Mesendoderm (in vitro differentiated cells): Measurements from ENCODE around the gene CTDSP1. TPM values are rescaled to one million over a fixed set of nuclear protein-coding genes. Genes with fewer than 3 reads are reported as not detected.

Experiments used
- DNase-seq: peaks from one replicate; pipeline ENCODE4 v3.0.0; 2013
- H2AK5ac ChIP-seq: 2 replicates; pipeline ENCODE4 v1.6.1; 2013; ENCODE audit warnings: low read length, inconsistent platforms
- H2BK120ac ChIP-seq: 2 replicates; pipeline ENCODE4 v1.6.1; 2013; ENCODE audit warnings: low read depth, mild to moderate bottlenecking, low read length, moderate library complexity, mixed read lengths
- H2BK15ac ChIP-seq: replicated peaks from 2 replicates; pipeline ENCODE4 v1.6.1; 2013; ENCODE audit warnings: low read depth, mild to moderate bottlenecking, moderate library complexity
- H2BK5ac ChIP-seq: 2 replicates; pipeline ENCODE4 v1.6.1; 2013; ENCODE audit warnings: low read length, inconsistent platforms
- H3K18ac ChIP-seq: 2 replicates; pipeline ENCODE4 v1.6.1; 2013; ENCODE audit warnings: mild to moderate bottlenecking, low read length, mixed read lengths
- H3K23ac ChIP-seq: one replicate; pipeline ENCODE4 v1.6.1; 2013; ENCODE audit warnings: low read length
- H3K27ac ChIP-seq: 2 replicates; pipeline ENCODE4 v1.5.1; 2013; ENCODE audit warnings: low read depth, mild to moderate bottlenecking, inconsistent platforms, low read length, moderate library complexity
- H3K27me3 ChIP-seq: 2 replicates; pipeline ENCODE4 v1.6.1; 2013; ENCODE audit warnings: low read length, control low read depth, mild to moderate bottlenecking, inconsistent platforms; ENCODE audit not compliant: insufficient read depth, poor library complexity
- H3K36me3 ChIP-seq: 2 replicates; pipeline ENCODE4 v1.6.1; 2013; ENCODE audit warnings: low read length, inconsistent platforms; ENCODE audit not compliant: control insufficient read depth, insufficient read depth
- H3K4ac ChIP-seq: one replicate; pipeline ENCODE4 v1.6.1; 2013; ENCODE audit warnings: low read depth, mild to moderate bottlenecking, low read length, moderate library complexity
- H3K4me1 ChIP-seq: 2 replicates; pipeline ENCODE4 v1.6.1; 2013; ENCODE audit warnings: low read depth, low read length, inconsistent platforms; ENCODE audit not compliant: control insufficient read depth
- H3K4me2 ChIP-seq: 2 replicates; pipeline ENCODE4 v1.6.1; 2013; ENCODE audit warnings: low read length
- H3K4me3 ChIP-seq: 2 replicates; pipeline ENCODE4 v1.5.1; 2013; ENCODE audit warnings: mild to moderate bottlenecking, low read length
- H3K56ac ChIP-seq: one replicate; pipeline ENCODE4 v1.6.1; 2013; ENCODE audit warnings: low read length
- H3K79me1 ChIP-seq: 2 replicates; pipeline ENCODE4 v1.6.1; 2013; ENCODE audit warnings: low read length, inconsistent platforms
- H3K79me2 ChIP-seq: 2 replicates; pipeline ENCODE4 v1.6.1; 2013; ENCODE audit warnings: mild to moderate bottlenecking, low read length; ENCODE audit not compliant: control insufficient read depth, insufficient read depth
- H3K9ac ChIP-seq: 2 replicates; pipeline ENCODE4 v1.6.1; 2013; ENCODE audit warnings: low read length, inconsistent platforms
- H4K5ac ChIP-seq: one replicate; pipeline ENCODE4 v1.6.1; 2013; ENCODE audit warnings: low read length
- H4K8ac ChIP-seq: one replicate; pipeline ENCODE4 v1.6.1; 2013; ENCODE audit warnings: low read depth, mild to moderate bottlenecking, control low read depth, low read length, moderate library complexity
- WGBS: extraction: QIAGEN DNeasy Blood & Tissue Kit; methylation state at CpG from one replicate; pipeline ENCODE4 v1.1.7; 2013; ENCODE audit warnings: low lambda C conversion rate, missing lambda C conversion rate; ENCODE audit not compliant: insufficient coverage; ENCODE audit errors: extremely low coverage; 5-methylcytosine and 5-hydroxymethylcytosine counted together
- polyA plus RNA-seq, 2 experiments: library from polyadenylated mRNA; stranded (reverse); fragments of 200-250 nt; gene quantifications; one replicate each; pipeline ENCODE4 v1.2.3, GENCODE V29; 2013

CTDSP1 gene, protein sequence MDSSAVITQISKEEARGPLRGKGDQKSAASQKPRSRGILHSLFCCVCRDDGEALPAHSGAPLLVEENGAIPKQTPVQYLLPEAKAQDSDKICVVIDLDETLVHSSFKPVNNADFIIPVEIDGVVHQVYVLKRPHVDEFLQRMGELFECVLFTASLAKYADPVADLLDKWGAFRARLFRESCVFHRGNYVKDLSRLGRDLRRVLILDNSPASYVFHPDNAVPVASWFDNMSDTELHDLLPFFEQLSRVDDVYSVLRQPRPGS
- 13.1 TPM for polyA plus RNA-seq (2013, experiment 1 of 2)
- 12.7 TPM for polyA plus RNA-seq (2013, experiment 2 of 2)

DNA sequence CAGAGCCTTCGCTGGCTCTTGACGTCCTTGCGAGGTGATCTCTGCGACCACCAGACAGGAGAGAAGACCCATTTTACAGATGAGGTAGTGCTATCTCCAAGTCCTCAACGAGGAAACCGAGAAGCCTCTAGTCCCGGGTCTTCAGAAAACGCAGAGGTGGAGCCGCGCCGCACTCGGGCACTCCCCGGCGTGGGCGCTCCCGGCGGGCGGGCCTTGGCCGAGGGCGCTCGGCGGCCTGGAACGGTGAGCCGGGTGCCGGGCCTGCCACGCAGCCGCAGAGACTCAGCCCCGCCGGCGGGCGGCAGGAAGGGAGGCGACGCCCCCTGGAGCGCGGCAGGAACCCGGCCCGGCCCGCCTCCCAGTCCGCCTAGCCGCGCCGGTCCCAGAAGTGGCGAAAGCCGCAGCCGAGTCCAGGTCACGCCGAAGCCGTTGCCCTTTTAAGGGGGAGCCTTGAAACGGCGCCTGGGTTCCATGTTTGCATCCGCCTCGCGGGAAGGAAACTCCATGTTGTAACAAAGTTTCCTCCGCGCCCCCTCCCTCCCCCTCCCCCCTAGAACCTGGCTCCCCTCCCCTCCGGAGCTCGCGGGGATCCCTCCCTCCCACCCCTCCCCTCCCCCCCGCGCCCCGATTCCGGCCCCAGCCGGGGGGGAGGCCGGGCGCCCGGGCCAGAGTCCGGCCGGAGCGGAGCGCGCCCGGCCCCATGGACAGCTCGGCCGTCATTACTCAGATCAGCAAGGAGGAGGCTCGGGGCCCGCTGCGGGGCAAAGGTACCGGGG, at the start of gene CTDSP1:
Gene CTDSP1, plus strand, starts transcription at position 478 of the 776 bp plus-strand sequence. Its CDS starts 223 bp downstream, at position 701.
- Histone ChIP-seq H3K4me1 (peaks cover 9% of the 10 kb centered on the region), H3K18ac (peak within 1 kb of the TSS; percentile 98), H3K9ac (peak within 1 kb of the TSS; percentile 83), H3K4me2 (peak within 1 kb of the TSS; percentile 92), H3K27ac (peak within 1 kb of the TSS; percentile 68), H3K79me2 (peaks cover 5% of the 10 kb centered on the region), H4K8ac (peak within 1 kb of the TSS; percentile 70), H3K56ac (peak within 1 kb of the TSS; percentile 95), H2BK120ac (peak within 1 kb of the TSS; percentile 78), H3K79me1 (peaks cover 5% of the 10 kb centered on the region), H3K4ac (peak within 1 kb of the TSS; percentile 97), H2BK15ac (peak within 1 kb of the TSS; percentile 41), H4K5ac (no peak within 1 kb of the TSS), H3K27me3 (no peaks in the 10 kb centered on the region), H2AK5ac (no peak within 1 kb of the TSS), H3K36me3 (peaks cover 2% of the 10 kb centered on the region), H3K4me3 (peak within 1 kb of the TSS; percentile 67), H2BK5ac (peak within 1 kb of the TSS; percentile 45), H3K23ac (no peak within 1 kb of the TSS)
- DNase-seq = peak; percentile 98
- no CpG with 5 or more reads among the region's 78 CpGs for whole genome bisulfite sequencing

DNA sequence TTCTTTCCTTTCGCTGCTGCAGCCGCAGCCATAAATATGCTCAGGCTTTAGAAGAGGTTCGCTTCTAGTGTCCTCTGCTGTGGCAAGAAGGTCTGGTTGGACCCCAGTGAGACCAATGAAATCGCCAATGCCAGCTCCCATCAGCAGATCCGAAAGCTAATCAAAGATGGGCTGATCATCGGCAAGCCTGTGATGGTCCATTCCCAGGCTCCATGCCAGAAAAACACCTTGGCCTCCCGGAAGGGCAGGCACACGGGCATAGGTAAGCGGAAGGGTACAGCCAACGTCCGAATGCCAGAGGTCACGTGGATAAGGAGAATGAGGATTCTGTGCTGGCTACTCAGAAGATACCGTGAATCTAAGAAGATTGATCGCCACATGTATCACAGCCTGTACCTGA, 45.6 kb upstream of the CTDSP1 start:
- H3K4ac ChIP-seq = no peak overlapping the region
- H2BK120ac ChIP-seq = no peak overlapping the region
- H3K23ac ChIP-seq = no peak overlapping the region
- H3K36me3 ChIP-seq = no peaks in the 10 kb centered on the region
- no peak overlapping the region for H2BK5ac ChIP-seq
- no peak overlapping the region for H3K9ac ChIP-seq
- H4K5ac ChIP-seq = no peak overlapping the region
- no peaks in the 10 kb centered on the region for H3K4me1 ChIP-seq
- DNase-seq = no peak
- H3K79me2 ChIP-seq = no peaks in the 10 kb centered on the region
- H2AK5ac ChIP-seq = no peak overlapping the region
- no peak overlapping the region for H3K56ac ChIP-seq
- no peak overlapping the region for H2BK15ac ChIP-seq
- H3K79me1 ChIP-seq = no peaks in the 10 kb centered on the region
- no peak overlapping the region for H3K4me3 ChIP-seq
- no peaks in the 10 kb centered on the region for H3K27me3 ChIP-seq
- H3K4me2 ChIP-seq = no peak overlapping the region
- no CpG with 5 or more reads among the region's 14 CpGs for WGBS
- H4K8ac ChIP-seq = no peak overlapping the region
- H3K18ac ChIP-seq = no peak overlapping the region
- H3K27ac ChIP-seq = no peak overlapping the region

DNA sequence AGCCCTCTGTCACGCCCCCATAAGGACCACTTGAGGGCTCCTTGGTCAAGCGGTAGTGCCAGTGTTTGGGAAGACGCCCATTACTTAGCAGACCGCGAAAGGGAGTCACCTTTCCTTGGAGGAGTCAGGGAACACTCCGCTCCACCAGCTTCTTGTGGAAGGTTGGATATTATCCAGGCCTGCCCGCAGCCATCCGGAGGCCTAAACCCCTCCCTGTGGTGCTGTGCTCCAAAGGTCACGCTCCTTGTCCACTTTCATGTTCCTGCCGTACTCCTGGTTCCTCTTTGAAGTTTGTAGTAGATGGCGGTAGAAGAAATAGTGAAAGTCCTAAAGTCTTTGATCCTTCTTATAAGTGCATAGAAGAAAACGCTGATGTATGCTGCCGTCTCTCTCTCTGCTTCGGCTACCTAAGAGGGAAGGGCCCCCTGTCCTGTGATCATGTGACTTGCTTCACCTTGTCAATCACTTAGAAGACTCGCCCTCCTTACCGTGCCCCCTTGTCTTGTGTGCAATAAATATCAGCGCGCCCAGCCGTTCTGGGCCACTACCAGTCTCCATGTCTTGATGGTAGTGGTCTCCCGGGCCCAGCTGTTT, 44.7 kb upstream of the CTDSP1 start:
- no peak overlapping the region for H4K5ac ChIP-seq
- H3K56ac ChIP-seq = no peak overlapping the region
- H3K36me3 ChIP-seq = no peaks in the 10 kb centered on the region
- H3K4me1 ChIP-seq = no peaks in the 10 kb centered on the region
- no peak overlapping the region for H2BK120ac ChIP-seq
- no peak overlapping the region for H2BK5ac ChIP-seq
- no peak overlapping the region for H3K4me3 ChIP-seq
- H3K23ac ChIP-seq = no peak overlapping the region
- no CpG with 5 or more reads among the region's 20 CpGs for WGBS
- H2BK15ac ChIP-seq = no peak overlapping the region
- DNase-seq = no peak
- no peak overlapping the region for H3K4me2 ChIP-seq
- no peak overlapping the region for H3K27ac ChIP-seq
- H3K79me2 ChIP-seq = no peaks in the 10 kb centered on the region
- no peak overlapping the region for H3K4ac ChIP-seq
- H3K27me3 ChIP-seq = no peaks in the 10 kb centered on the region
- no peaks in the 10 kb centered on the region for H3K79me1 ChIP-seq
- H4K8ac ChIP-seq = no peak overlapping the region
- no peak overlapping the region for H3K9ac ChIP-seq
- no peak overlapping the region for H3K18ac ChIP-seq
- H2AK5ac ChIP-seq = no peak overlapping the region

GRCh38 chr2:218357236-218358177, 42.2 kb upstream of the CTDSP1 start:
- Histone ChIP-seq H3K4me3 (no peak overlapping the region), H4K8ac (no peak overlapping the region), H3K4me1 (no peaks in the 10 kb centered on the region), H3K36me3 (no peaks in the 10 kb centered on the region), H2BK15ac (no peak overlapping the region), H2BK5ac (no peak overlapping the region), H3K18ac (no peak overlapping the region), H3K79me1 (no peaks in the 10 kb centered on the region), H3K56ac (peak overlapping the region; percentile 49), H3K79me2 (no peaks in the 10 kb centered on the region), H2BK120ac (no peak overlapping the region), H3K4ac (no peak overlapping the region), H3K23ac (no peak overlapping the region), H2AK5ac (no peak overlapping the region), H3K4me2 (no peak overlapping the region), H4K5ac (no peak overlapping the region), H3K27ac (no peak overlapping the region), H3K27me3 (no peaks in the 10 kb centered on the region), H3K9ac (no peak overlapping the region)
- DNase-seq = peak; percentile 64
- no CpG with 5 or more reads among the region's 17 CpGs for WGBS

DNA sequence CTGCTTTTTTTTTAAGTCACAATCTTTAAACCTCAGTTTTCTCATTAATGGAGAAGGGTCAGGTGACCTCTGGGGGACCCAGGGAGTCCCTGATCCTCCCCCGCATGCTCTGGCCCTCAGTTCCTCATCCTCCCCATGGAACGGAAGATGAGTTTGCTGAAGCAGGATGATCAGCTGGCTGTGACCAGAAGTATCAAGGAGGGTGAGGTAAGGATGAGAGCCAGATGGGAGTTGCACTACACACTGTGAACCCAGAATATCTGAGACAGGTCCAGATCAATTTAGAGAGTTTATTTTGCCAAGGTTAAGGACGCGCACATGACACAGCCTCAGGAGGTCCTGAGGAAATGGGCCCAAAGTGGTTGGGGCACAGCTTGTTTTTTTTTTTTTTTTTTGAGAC, 39.2 kb upstream of the CTDSP1 start:
- no peak overlapping the region for H2BK5ac ChIP-seq
- H3K4ac ChIP-seq = no peak overlapping the region
- H2AK5ac ChIP-seq = no peak overlapping the region
- no peaks in the 10 kb centered on the region for H3K79me2 ChIP-seq
- WGBS = no CpG with 5 or more reads among the region's 4 CpGs
- H3K23ac ChIP-seq = no peak overlapping the region
- no peak overlapping the region for H3K56ac ChIP-seq
- no peaks in the 10 kb centered on the region for H3K27me3 ChIP-seq
- H4K8ac ChIP-seq = no peak overlapping the region
- no peak overlapping the region for H3K4me2 ChIP-seq
- no peak overlapping the region for H3K27ac ChIP-seq
- no peak overlapping the region for H3K4me3 ChIP-seq
- no peak for DNase-seq
- H2BK15ac ChIP-seq = no peak overlapping the region
- no peaks in the 10 kb centered on the region for H3K79me1 ChIP-seq
- no peaks in the 10 kb centered on the region for H3K36me3 ChIP-seq
- no peak overlapping the region for H4K5ac ChIP-seq
- H3K4me1 ChIP-seq = no peaks in the 10 kb centered on the region
- no peak overlapping the region for H3K18ac ChIP-seq
- no peak overlapping the region for H2BK120ac ChIP-seq
- H3K9ac ChIP-seq = no peak overlapping the region
